ENCODE data around the gene SEC16B. TPM values are rescaled to one million over a fixed set of nuclear protein-coding genes. Genes with fewer than 3 reads are reported as not detected.

Gene SEC16B
- total RNA-seq, 4 donors from 2014 or later = 5.1 to 89.8 (median 15.2) TPM

GRCh38 chr1:177897281-177897997, 72.4 kb downstream of the SEC16B start:
- H3K27me3 ChIP-seq = no peaks in the 10 kb centered on the region
- intact Hi-C loops (cut with DNase I; ENCODE audit: low total_unique reads) (no loop called here), in situ Hi-C loops (cut with MboI; ENCODE audit: low pct_ligation_motif_present in 1 of 4, low pct_unique_long_range_greater_than_20kb in 1 of 4, low sequenced_read_pairs in 3 of 4) (no loop called here)
- H3K4me3 ChIP-seq = no peak overlapping the region
- no peak for TF ChIP-seq EP300 (IDR thresholded peaks at IDR 0.05; ENCODE audit: low read depth)
- no peak for TF ChIP-seq POLR2A (IDR thresholded peaks at IDR 0.05)
- no peak for TF ChIP-seq CTCF (IDR thresholded peaks at IDR 0.05)
- TF ChIP-seq POLR2AphosphoS5 (IDR thresholded peaks at IDR 0.05) = no peak
- peak; percentile 10 for DNase-seq
- H3K9me3 ChIP-seq = no peaks in the 10 kb centered on the region
- WGBS, 2 donors (ENCODE audit: low coverage in 1 of 2) = 0 to 47% methylated on average over 1 to 10 of the region's 10 CpGs
- H3K27ac ChIP-seq = peak overlapping the region in 3 of 4 donors; percentile 25 to 82 (median 69)
- H3K4me1 ChIP-seq = peaks cover 0 to 25% (median 14%) of the 10 kb centered on the region in 4 donors
- H3K36me3 ChIP-seq = no peaks in the 10 kb centered on the region

Small RNAs within 50 kb of the gene (small RNA-seq; reads per million reads assigned to genes)
- 0 reads per million in 4 donors for gene AL359075.1

Other genes starting within 250 kb of the SEC16B start
- gene RASAL2, start 124.0 kb upstream of the SEC16B start, total RNA-seq = 10 to 100 TPM; 13.1 to 26.1 (median 19.8) TPM